NT2/D1 (cell line): ENCODE results near the gene SPATA9.

Source experiments
- DNase-seq: peaks from one replicate; pipeline ENCODE4 v3.0.0-alpha.2; 2011; ENCODE audit warnings: low read depth, low spot score
- H3K27me3 ChIP-seq: 2 replicates; pipeline ENCODE4 v1.6.0; 2011; ENCODE audit warnings: mild to moderate bottlenecking; ENCODE audit not compliant: insufficient read length, insufficient read depth
- H3K36me3 ChIP-seq: 2 replicates; pipeline ENCODE4 v1.6.1; 2011; ENCODE audit warnings: mild to moderate bottlenecking, low read length, mixed read lengths; ENCODE audit not compliant: insufficient read depth, insufficient read length
- H3K4me1 ChIP-seq: 2 replicates; pipeline ENCODE4 v1.5.1; 2011; ENCODE audit not compliant: insufficient read depth, insufficient read length
- H3K4me3 ChIP-seq: 2 replicates; pipeline ENCODE4 v1.5.1; 2011; ENCODE audit warnings: low read depth; ENCODE audit not compliant: insufficient read length
- H3K9ac ChIP-seq: 2 replicates; pipeline ENCODE4 v1.6.0; 2011; ENCODE audit warnings: low read depth; ENCODE audit not compliant: insufficient read length
- H3K9me3 ChIP-seq: 2 replicates; pipeline ENCODE4 v1.5.1; 2011; ENCODE audit warnings: mild to moderate bottlenecking, low read length; ENCODE audit not compliant: insufficient read depth
- SUZ12 ChIP-seq: IDR thresholded peaks from 2 replicates; pipeline ENCODE4 v1.6.1; 2011; ENCODE audit not compliant: insufficient read length, insufficient read depth; ENCODE audit errors: extremely low read depth
- YY1 ChIP-seq: IDR thresholded peaks from 2 replicates; pipeline ENCODE4 v1.6.1; 2011; ENCODE audit not compliant: insufficient read length, insufficient read depth
- ZNF274 ChIP-seq: IDR thresholded peaks from 2 replicates; pipeline ENCODE4 v1.6.1; 2011; ENCODE audit warnings: mild to moderate bottlenecking, low read depth, low read length

The SPATA9 gene

GRCh38 chr5:95728494-95729114 lies 45.8 kb upstream of the SPATA9 start:
- H3K36me3 ChIP-seq, result no peaks in the 10 kb centered on the region
- peaks cover 24% of the 10 kb centered on the region for H3K27me3 ChIP-seq
- H3K9ac ChIP-seq, result no peak overlapping the region
- H3K4me3 ChIP-seq, result no peak overlapping the region
- DNase-seq, result no peak
- no peaks in the 10 kb centered on the region for H3K4me1 ChIP-seq
- no peaks in the 10 kb centered on the region for H3K9me3 ChIP-seq
- TF ChIP-seq YY1, result no peak
- no peak for TF ChIP-seq SUZ12
- no peak for TF ChIP-seq ZNF274

- Histone ChIP-seq H3K9me3 (no peaks in the 10 kb centered on the region), H3K36me3 (no peaks in the 10 kb centered on the region), H3K4me1 (no peaks in the 10 kb centered on the region), H3K27me3 (peaks cover 16% of the 10 kb centered on the region), H3K4me3 (no peak overlapping the region), H3K9ac (no peak overlapping the region)
- TF ChIP-seq ZNF274, result no peak
- TF ChIP-seq YY1, result no peak
- no peak for TF ChIP-seq SUZ12
- no peak for DNase-seq
Observed at GRCh38 chr5:95727764-95728191, 45.0 kb upstream of the SPATA9 start.

DNA sequence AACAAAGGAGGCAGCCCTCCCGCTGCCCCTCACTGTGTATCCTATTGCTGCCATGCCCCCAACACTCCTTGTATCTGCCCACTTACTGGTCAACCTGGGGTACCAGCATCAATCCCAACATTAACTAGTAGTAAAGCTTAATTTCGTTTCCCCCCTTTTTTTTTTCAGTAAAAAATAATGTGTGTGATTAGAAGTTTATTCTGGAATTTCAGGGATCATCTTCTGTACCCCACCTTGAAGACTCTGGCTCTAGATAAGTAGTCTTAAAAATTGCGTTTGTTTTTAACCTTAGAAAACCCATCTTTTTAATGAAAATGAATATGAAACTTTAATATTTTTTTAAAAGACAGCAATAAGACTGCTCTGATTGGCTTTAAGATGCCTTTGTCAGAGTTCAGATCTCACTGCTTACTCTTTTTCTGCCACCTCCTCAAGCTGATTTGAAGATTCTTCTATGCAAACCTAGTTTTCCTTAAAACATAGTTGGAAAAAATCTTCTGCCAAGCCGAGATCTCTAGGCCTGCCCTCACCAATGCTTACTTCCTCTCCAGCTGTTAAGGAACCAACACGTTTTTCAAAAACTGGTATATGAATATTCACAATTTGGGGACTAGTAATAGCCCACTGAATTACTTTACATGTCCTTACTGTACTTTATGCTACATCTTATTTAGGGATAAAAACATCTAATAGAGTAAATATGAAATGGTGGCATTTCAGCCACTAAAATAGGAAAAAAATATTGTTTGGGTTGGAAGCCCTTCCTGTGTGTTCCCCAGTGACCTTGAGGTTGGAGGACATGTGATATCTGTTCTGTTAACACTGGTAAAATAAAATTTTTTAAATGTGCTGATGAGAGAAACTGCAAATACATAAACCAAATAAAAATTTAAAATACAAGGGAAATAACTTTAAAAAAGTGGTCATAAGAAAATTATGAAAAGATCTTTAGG lies 44.3 kb upstream of the SPATA9 start:
- Histone ChIP-seq H3K4me1 (no peaks in the 10 kb centered on the region), H3K9me3 (no peaks in the 10 kb centered on the region), H3K9ac (no peak overlapping the region), H3K4me3 (no peak overlapping the region), H3K27me3 (peaks cover 11% of the 10 kb centered on the region), H3K36me3 (no peaks in the 10 kb centered on the region)
- no peak for TF ChIP-seq ZNF274
- no peak for TF ChIP-seq SUZ12
- TF ChIP-seq YY1, result no peak
- DNase-seq, result no peak

DNA sequence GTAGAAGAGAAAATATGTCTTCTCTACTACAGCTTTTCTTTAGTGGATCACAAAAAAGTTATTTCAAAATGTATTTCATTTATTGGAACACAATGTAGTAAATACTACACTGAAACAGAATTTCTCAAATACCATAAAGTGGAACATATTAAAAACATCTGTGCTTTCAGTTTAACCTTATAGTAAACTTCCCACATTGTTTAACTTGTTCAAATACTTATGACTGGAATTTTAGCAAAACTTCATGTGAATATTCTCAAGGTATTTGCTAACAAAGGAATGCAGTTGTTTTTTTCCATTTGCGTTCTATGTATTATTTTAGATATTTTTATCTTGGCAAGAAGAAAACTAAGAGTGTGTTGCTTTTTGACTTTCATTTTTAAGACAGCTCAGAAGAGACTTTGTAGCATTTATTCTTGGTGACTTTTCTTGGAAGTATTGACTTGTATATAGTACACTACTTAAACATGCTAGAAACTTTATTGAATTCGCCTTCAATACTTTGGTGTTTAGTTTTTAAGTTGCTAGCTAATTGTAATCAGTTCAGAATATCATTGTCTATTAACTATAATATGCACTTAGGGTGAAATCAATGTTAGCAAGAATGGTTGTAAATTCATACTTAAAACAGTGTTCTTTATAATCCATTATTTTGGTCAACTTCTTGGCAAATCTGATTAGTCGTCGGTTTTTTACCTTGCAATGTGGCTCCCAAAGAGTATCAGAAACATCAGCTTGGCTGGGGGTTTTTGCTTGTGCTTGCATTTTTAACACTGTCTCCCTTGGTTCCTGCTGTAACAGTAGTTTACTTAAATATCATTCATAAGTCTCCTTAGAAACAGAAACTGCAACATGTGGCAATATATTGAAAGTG lies 43.4 kb upstream of the SPATA9 start:
- DNase-seq, result no peak
- H3K36me3 ChIP-seq, result no peaks in the 10 kb centered on the region
- H3K9me3 ChIP-seq, result no peaks in the 10 kb centered on the region
- H3K9ac ChIP-seq, result no peak overlapping the region
- TF ChIP-seq SUZ12 (no peak), YY1 (no peak), ZNF274 (no peak)
- peaks cover 8% of the 10 kb centered on the region for H3K27me3 ChIP-seq
- H3K4me3 ChIP-seq, result no peak overlapping the region
- no peaks in the 10 kb centered on the region for H3K4me1 ChIP-seq

DNA sequence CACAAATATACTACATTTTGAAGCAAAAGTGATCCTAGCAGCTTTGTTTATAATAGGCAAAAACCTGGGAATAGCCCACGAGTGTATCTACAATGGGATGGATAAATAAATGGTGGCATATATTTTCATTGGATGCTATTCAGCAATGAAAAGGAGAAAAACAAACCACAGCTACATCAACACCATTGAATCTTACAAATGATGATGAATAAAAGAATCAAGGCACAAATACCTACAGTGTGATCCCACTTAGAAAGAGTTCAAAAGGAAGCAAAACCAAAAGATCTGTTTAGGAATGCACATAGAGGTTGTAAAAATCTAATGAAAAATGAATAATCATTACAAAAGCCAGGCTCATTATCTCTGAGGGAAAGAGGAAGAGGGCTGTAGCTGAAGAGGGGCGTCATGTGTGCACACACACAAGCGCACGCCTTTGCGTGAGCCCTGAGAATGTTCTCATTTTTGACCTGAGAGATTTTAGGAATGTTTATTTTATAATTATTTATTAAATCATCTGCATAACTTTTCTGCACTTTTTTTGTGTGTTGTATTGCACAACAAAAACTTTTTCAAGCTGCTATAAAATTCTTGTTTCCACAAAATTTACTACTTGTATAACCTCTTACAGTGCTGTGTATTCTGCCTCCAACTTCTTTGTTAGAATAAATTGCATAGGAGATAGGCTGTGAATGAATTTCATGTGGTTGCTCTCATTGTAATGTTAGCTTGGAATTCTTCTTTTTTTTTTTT lies 42.5 kb upstream of the SPATA9 start:
- Histone ChIP-seq H3K4me3 (no peak overlapping the region), H3K4me1 (no peaks in the 10 kb centered on the region), H3K9ac (no peak overlapping the region), H3K36me3 (no peaks in the 10 kb centered on the region), H3K9me3 (no peaks in the 10 kb centered on the region), H3K27me3 (peaks cover 8% of the 10 kb centered on the region)
- TF ChIP-seq YY1 (no peak), SUZ12 (no peak), ZNF274 (no peak)
- DNase-seq, result no peak

DNA sequence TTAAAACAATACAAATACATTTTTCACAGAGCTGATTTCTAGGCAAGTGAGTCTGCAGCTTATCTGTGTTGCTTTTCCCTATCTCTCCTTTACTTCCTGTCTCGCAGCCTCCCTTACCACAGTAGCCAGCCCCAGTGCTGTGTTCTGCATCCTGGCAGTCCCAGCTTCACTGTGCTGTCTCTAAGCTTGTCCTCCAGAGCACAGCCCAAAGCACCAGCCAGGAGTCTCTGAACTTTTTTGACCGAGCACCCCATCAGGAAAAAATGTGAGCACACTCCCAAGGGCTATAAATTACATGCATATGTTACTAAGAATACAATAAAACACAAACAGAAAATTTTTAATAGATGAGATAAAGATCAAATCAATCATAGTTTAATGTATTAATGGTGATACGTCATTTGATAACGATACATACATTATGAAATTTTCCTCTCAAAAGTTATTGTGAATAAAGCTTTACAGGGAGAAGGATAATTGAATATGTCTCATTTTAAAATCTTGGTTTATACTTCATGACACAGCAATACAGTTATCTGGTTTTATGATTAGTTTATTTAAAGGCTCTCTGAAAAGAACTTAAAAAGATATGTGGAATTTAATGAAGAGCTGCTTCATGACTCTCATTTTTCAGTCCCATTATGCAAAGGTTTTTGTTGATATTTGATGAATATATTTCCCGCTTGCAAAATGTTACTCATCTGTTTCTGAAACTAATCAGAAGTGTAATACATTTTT lies 41.0 kb upstream of the SPATA9 start:
- DNase-seq, result no peak
- Histone ChIP-seq H3K9me3 (no peaks in the 10 kb centered on the region), H3K36me3 (no peaks in the 10 kb centered on the region), H3K27me3 (no peaks in the 10 kb centered on the region), H3K4me3 (no peak overlapping the region), H3K9ac (no peak overlapping the region), H3K4me1 (no peaks in the 10 kb centered on the region)
- TF ChIP-seq YY1, result no peak
- no peak for TF ChIP-seq ZNF274
- no peak for TF ChIP-seq SUZ12
